ENCODE measurements around the gene BRINP1.

BRINP1 gene

GRCh38 chr9:119252671-119253299 lies 116.5 kb downstream of the BRINP1 start:
- no peak overlapping the region for H2BK12ac ChIP-seq (ENCODE audit: low read length)
- no peak overlapping the region for H3K14ac ChIP-seq (ENCODE audit: low read length)
- H3K36me3 ChIP-seq (ENCODE audit: control insufficient read depth in 1 of 2, insufficient read depth in 2 of 2, low read length in 2 of 2), result no peaks in the 10 kb centered on the region
- no peaks in the 10 kb centered on the region for H3K79me1 ChIP-seq (ENCODE audit: low read length)
- H4K8ac ChIP-seq (ENCODE audit: low read depth, low read length), result no peak overlapping the region
- H3K79me2 ChIP-seq (ENCODE audit: control insufficient read depth, insufficient read depth, low read length, poor library complexity), result no peaks in the 10 kb centered on the region
- no CpG with 5 or more reads among the region's 5 CpGs for WGBS (ENCODE audit: extremely low coverage, insufficient coverage, insufficient read length)
- H3K27ac ChIP-seq (ENCODE audit: low read depth, low read length), result no peak overlapping the region
- H2BK120ac ChIP-seq (ENCODE audit: insufficient read depth, low read length, poor library complexity), result no peak overlapping the region
- H2BK5ac ChIP-seq (ENCODE audit: low read depth, low read length, poor library complexity), result no peak overlapping the region
- H3K4me3 ChIP-seq (ENCODE audit: low read depth, low read length), result no peak overlapping the region
- H3K9me3 ChIP-seq (ENCODE audit: insufficient read depth, low read depth, low read length), result no peaks in the 10 kb centered on the region
- H2AK5ac ChIP-seq (ENCODE audit: low read length), result no peak overlapping the region
- no peak overlapping the region for H3K4ac ChIP-seq (ENCODE audit: low read depth, low read length)
- no peak overlapping the region for H4K12ac ChIP-seq (ENCODE audit: low read depth, low read length)
- H2AFZ ChIP-seq (ENCODE audit: insufficient read depth, low read length, poor library complexity), result no peak overlapping the region
- H3K4me1 ChIP-seq (ENCODE audit: control insufficient read depth in 1 of 2, insufficient read depth in 2 of 2, low read length in 2 of 2), result no peaks in the 10 kb centered on the region
- H3K18ac ChIP-seq (ENCODE audit: low read length), result no peak overlapping the region
- H3K9ac ChIP-seq (ENCODE audit: low read length), result no peak overlapping the region
- DNase-seq, result no peak
- H3K27me3 ChIP-seq (ENCODE audit: insufficient read depth, low read length), result no peaks in the 10 kb centered on the region
- H4K91ac ChIP-seq (ENCODE audit: low read depth, low read length), result no peak overlapping the region
- H3K23ac ChIP-seq (ENCODE audit: low read length), result no peak overlapping the region
- H3K4me2 ChIP-seq (ENCODE audit: low read length), result no peak overlapping the region

- Histone ChIP-seq H3K4me1 (ENCODE audit: control insufficient read depth in 1 of 2, insufficient read depth in 2 of 2, low read length in 2 of 2) (no peaks in the 10 kb centered on the region), H3K4ac (ENCODE audit: low read depth, low read length) (no peak overlapping the region), H3K27ac (ENCODE audit: low read depth, low read length) (no peak overlapping the region), H3K14ac (ENCODE audit: low read length) (no peak overlapping the region), H4K91ac (ENCODE audit: low read depth, low read length) (no peak overlapping the region), H2AFZ (ENCODE audit: insufficient read depth, low read length, poor library complexity) (no peak overlapping the region), H3K23ac (ENCODE audit: low read length) (no peak overlapping the region), H3K79me1 (ENCODE audit: low read length) (no peaks in the 10 kb centered on the region), H2BK12ac (ENCODE audit: low read length) (no peak overlapping the region), H3K9ac (ENCODE audit: low read length) (no peak overlapping the region), H2BK120ac (ENCODE audit: insufficient read depth, low read length, poor library complexity) (no peak overlapping the region), H4K12ac (ENCODE audit: low read depth, low read length) (no peak overlapping the region), H3K4me3 (ENCODE audit: low read depth, low read length) (no peak overlapping the region), H3K36me3 (ENCODE audit: control insufficient read depth in 1 of 2, insufficient read depth in 2 of 2, low read length in 2 of 2) (no peaks in the 10 kb centered on the region), H3K27me3 (ENCODE audit: insufficient read depth, low read length) (no peaks in the 10 kb centered on the region), H2BK5ac (ENCODE audit: low read depth, low read length, poor library complexity) (no peak overlapping the region), H3K18ac (ENCODE audit: low read length) (no peak overlapping the region), H3K9me3 (ENCODE audit: insufficient read depth, low read depth, low read length) (no peaks in the 10 kb centered on the region), H3K79me2 (ENCODE audit: control insufficient read depth, insufficient read depth, low read length, poor library complexity) (no peaks in the 10 kb centered on the region), H4K8ac (ENCODE audit: low read depth, low read length) (no peak overlapping the region), H3K4me2 (ENCODE audit: low read length) (no peak overlapping the region), H2AK5ac (ENCODE audit: low read length) (no peak overlapping the region)
- DNase-seq, result no peak
- WGBS (ENCODE audit: extremely low coverage, insufficient coverage, insufficient read length), result no CpG with 5 or more reads among the region's 5 CpGs
Measured at GRCh38 chr9:119251936-119252335, 117.3 kb downstream of the BRINP1 start.

GRCh38 chr9:119250730-119251129 lies 118.5 kb downstream of the BRINP1 start:
- Histone ChIP-seq H3K79me1 (ENCODE audit: low read length) (no peaks in the 10 kb centered on the region), H2BK12ac (ENCODE audit: low read length) (no peak overlapping the region), H3K36me3 (ENCODE audit: control insufficient read depth in 1 of 2, insufficient read depth in 2 of 2, low read length in 2 of 2) (no peaks in the 10 kb centered on the region), H2AFZ (ENCODE audit: insufficient read depth, low read length, poor library complexity) (no peak overlapping the region), H3K23ac (ENCODE audit: low read length) (no peak overlapping the region), H3K27ac (ENCODE audit: low read depth, low read length) (no peak overlapping the region), H3K4me3 (ENCODE audit: low read depth, low read length) (no peak overlapping the region), H2AK5ac (ENCODE audit: low read length) (no peak overlapping the region), H4K12ac (ENCODE audit: low read depth, low read length) (no peak overlapping the region), H4K91ac (ENCODE audit: low read depth, low read length) (no peak overlapping the region), H3K79me2 (ENCODE audit: control insufficient read depth, insufficient read depth, low read length, poor library complexity) (no peaks in the 10 kb centered on the region), H4K8ac (ENCODE audit: low read depth, low read length) (no peak overlapping the region), H2BK120ac (ENCODE audit: insufficient read depth, low read length, poor library complexity) (no peak overlapping the region), H2BK5ac (ENCODE audit: low read depth, low read length, poor library complexity) (no peak overlapping the region), H3K4me1 (ENCODE audit: control insufficient read depth in 1 of 2, insufficient read depth in 2 of 2, low read length in 2 of 2) (no peaks in the 10 kb centered on the region), H3K18ac (ENCODE audit: low read length) (no peak overlapping the region), H3K9me3 (ENCODE audit: insufficient read depth, low read depth, low read length) (no peaks in the 10 kb centered on the region), H3K9ac (ENCODE audit: low read length) (no peak overlapping the region), H3K27me3 (ENCODE audit: insufficient read depth, low read length) (no peaks in the 10 kb centered on the region), H3K14ac (ENCODE audit: low read length) (no peak overlapping the region), H3K4me2 (ENCODE audit: low read length) (no peak overlapping the region), H3K4ac (ENCODE audit: low read depth, low read length) (no peak overlapping the region)
- no CpG with 5 or more reads among the region's 4 CpGs for WGBS (ENCODE audit: extremely low coverage, insufficient coverage, insufficient read length)
- DNase-seq, result no peak

GRCh38 chr9:119240546-119240945 lies 128.7 kb downstream of the BRINP1 start:
- Histone ChIP-seq H3K14ac (ENCODE audit: low read length) (no peak overlapping the region), H3K4me2 (ENCODE audit: low read length) (no peak overlapping the region), H3K79me1 (ENCODE audit: low read length) (no peaks in the 10 kb centered on the region), H3K79me2 (ENCODE audit: control insufficient read depth, insufficient read depth, low read length, poor library complexity) (no peaks in the 10 kb centered on the region), H3K4ac (ENCODE audit: low read depth, low read length) (no peak overlapping the region), H2BK12ac (ENCODE audit: low read length) (no peak overlapping the region), H2AFZ (ENCODE audit: insufficient read depth, low read length, poor library complexity) (no peak overlapping the region), H3K4me1 (ENCODE audit: control insufficient read depth in 1 of 2, insufficient read depth in 2 of 2, low read length in 2 of 2) (no peaks in the 10 kb centered on the region), H3K4me3 (ENCODE audit: low read depth, low read length) (no peak overlapping the region), H3K18ac (ENCODE audit: low read length) (no peak overlapping the region), H2BK5ac (ENCODE audit: low read depth, low read length, poor library complexity) (no peak overlapping the region), H3K27me3 (ENCODE audit: insufficient read depth, low read length) (no peaks in the 10 kb centered on the region), H3K36me3 (ENCODE audit: control insufficient read depth in 1 of 2, insufficient read depth in 2 of 2, low read length in 2 of 2) (no peaks in the 10 kb centered on the region), H3K9ac (ENCODE audit: low read length) (no peak overlapping the region), H4K91ac (ENCODE audit: low read depth, low read length) (no peak overlapping the region), H3K27ac (ENCODE audit: low read depth, low read length) (no peak overlapping the region), H4K12ac (ENCODE audit: low read depth, low read length) (no peak overlapping the region), H3K9me3 (ENCODE audit: insufficient read depth, low read depth, low read length) (no peaks in the 10 kb centered on the region), H2BK120ac (ENCODE audit: insufficient read depth, low read length, poor library complexity) (no peak overlapping the region), H4K8ac (ENCODE audit: low read depth, low read length) (no peak overlapping the region), H2AK5ac (ENCODE audit: low read length) (no peak overlapping the region), H3K23ac (ENCODE audit: low read length) (no peak overlapping the region)
- no CpG with 5 or more reads among the region's 4 CpGs for WGBS (ENCODE audit: extremely low coverage, insufficient coverage, insufficient read length)
- no peak for DNase-seq
